ENCODE data around the gene SOX6.

The SOX6 gene

DNA sequence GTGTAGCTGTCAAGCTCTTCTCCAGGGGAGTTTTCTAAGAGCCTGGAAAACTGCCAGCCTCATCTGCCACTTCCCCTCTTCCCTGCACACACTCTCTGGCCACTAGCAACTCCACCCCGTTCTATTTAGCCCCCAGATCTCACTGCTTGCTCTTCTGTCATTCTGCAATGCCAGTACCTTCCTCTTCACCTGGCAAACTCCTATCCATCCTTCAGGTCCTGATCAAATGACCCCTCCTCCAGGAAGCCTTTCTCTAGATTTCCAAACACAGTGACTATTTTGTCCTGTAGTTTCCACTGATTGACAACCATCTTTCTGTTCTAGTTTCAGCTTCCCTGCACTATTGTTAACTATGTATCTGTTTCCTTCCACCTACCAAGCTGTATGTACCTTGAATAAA lies 437.7 kb downstream of the SOX6 start:
- no peak for DNase-seq

DNA sequence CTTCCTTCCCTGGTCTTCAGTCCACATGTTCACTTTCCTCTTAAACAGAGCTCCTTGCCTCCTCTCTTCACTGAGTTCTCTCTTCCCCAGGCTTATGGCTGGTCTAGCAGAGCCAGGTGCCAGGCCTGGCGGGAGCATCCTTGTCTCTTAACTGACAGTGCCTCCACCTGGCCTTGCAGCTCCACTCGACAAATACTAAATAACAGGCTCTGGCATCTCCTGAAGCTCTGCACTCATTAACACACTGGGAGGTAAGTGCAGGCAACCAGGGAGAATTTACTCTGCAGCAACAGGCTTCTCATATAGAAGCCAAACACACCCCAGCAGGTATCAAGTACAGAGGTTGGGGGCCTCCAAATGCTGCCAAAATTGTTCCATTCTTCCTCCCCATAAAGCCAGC lies 438.1 kb downstream of the SOX6 start:
- no peak for DNase-seq
